Stimulated activated naive B cell treated with anti-CD40 and anti-IgM and Interleukin-4, amounts not matched to agents 10 μg/mL and 1 μg/mL and 100 μg/mL, for 72 hours (primary cell): ENCODE measurements around the gene ST3GAL5.

ENCODE experiments used
- ATAC-seq, 2 donors: fragments of 150-1000 bp; cut with Tn5 transposase; replicated peaks; 2 replicates each; pipeline ENCODE4 v1.10.0; 2021; ENCODE audit warnings: moderate library complexity in 1 of 2
- DNase-seq: peaks from one replicate; pipeline ENCODE4 v3.0.0; 2021
- H3K27ac Mint-ChIP-seq: one replicate; pipeline ENCODE4 v1.8.0; 2022; ENCODE audit warnings: mild to moderate bottlenecking, mixed read lengths
- H3K27me3 Mint-ChIP-seq, 2 donors: one replicate each; pipeline ENCODE4 v1.8.0; 2022; ENCODE audit warnings: mixed read lengths in 2 of 2
- H3K36me3 Mint-ChIP-seq, 2 donors: one replicate each; pipeline ENCODE4 v1.8.0; 2022; ENCODE audit warnings: mixed read lengths in 2 of 2, mild to moderate bottlenecking in 1 of 2
- H3K4me1 Mint-ChIP-seq, 2 donors: one replicate each; pipeline ENCODE4 v1.8.0; 2022; ENCODE audit warnings: mixed read lengths in 2 of 2, mild to moderate bottlenecking in 1 of 2
- H3K4me3 Mint-ChIP-seq, 2 donors: one replicate each; pipeline ENCODE4 v1.8.0; 2022; ENCODE audit warnings: mild to moderate bottlenecking in 2 of 2, mixed read lengths in 2 of 2, moderate library complexity in 1 of 2
- H3K9me3 Mint-ChIP-seq, 2 donors: one replicate each; pipeline ENCODE4 v1.8.0; 2022; ENCODE audit warnings: mixed read lengths in 2 of 2, mild to moderate bottlenecking in 1 of 2

Gene ST3GAL5

DNA sequence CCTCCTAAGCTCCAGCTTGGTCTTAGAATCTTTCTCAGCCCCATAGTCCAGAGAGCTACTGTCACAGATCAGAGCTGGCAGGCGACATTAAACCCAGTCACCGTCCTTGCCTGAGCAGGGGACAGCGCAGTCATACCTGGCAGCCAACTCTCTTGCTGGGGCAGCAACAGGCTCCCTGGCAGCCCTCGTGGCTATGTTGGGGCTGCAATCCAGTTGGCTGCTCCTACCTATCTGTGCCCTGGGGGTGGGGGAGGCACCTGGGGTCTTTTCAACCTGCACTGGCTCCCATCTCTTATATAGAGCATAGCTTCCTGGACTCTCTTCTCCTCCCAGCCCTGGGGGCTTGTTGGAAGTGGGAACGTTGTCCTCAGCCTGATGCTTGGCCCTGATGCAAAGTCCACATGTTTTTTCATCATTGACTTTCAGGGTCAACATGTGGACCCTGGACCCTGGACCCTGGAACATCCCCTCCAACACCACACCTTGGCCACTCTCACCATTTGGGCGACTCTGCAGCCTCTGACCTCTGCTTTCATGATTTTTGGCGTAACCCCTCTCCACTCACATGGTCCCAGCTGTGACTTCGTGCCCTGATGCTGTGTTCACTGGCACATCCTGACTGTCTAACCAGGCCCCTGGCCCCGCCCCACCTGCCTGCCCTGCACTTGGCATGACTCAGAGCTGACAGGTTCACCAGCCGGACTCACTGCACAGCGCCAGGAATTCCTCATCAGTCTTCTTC, 89.4 kb downstream of the ST3GAL5 start:
- no peak for ATAC-seq
- no peaks in the 10 kb centered on the region for H3K36me3 Mint-ChIP-seq

DNA sequence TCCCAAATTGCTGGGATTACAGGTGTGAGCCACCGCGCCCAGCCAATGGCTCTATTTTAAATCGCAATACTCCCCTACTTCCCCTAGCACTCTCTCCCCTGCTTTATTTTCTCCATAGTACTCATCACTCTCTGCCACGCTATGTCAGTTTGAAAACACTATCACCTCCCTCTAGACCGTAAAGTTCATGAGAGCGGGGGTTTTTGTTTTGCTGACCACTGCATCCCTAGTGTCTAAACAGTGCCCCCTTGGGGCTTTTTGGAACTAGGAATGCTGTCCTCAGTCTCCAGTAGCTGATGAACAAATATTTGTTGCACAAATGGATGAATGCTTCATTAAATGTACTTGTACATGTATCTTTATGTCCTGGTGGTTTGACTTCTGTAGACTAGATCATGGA, 90.9 kb downstream of the ST3GAL5 start:
- Mint-ChIP-seq H3K9me3 (peaks cover 5 to 7% of the 10 kb centered on the region in 2 donors), H3K27ac (no peak overlapping the region), H3K4me1 (no peaks in the 10 kb centered on the region), H3K36me3 (no peaks in the 10 kb centered on the region), H3K4me3 (no peak overlapping the region), H3K27me3 (peaks cover 26 to 41% of the 10 kb centered on the region in 2 donors)
- DNase-seq (no peak), ATAC-seq (no peak)

More for the DNA sequence above, 89.4 kb downstream of the ST3GAL5 start:
- Mint-ChIP-seq H3K4me1 (peaks cover under 1% of the 10 kb centered on the region in 2 donors), H3K27me3 (peaks cover 35 to 41% of the 10 kb centered on the region in 2 donors), H3K9me3 (peaks cover 5 to 7% of the 10 kb centered on the region in 2 donors), H3K4me3 (no peak overlapping the region), H3K27ac (no peak overlapping the region)
- DNase-seq, result no peak

DNA sequence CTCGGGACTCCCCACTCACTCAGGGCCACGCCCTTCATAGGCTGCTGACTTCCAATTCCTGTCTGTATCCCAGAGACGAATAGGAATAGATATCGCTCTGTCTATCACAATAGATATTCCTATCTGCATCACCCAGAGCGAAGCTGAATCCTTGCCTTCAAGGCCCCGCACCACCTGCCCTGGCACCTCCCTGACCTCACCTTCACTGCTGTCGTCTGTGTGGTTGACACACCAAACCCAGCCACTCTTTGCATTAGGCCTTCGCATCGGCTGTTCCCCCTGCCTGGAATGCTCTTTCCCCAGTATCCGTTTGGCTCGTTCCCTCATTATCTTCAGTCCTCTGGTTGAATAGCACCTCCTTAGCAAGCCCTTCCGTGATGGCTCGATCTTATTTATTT, 91.5 kb downstream of the ST3GAL5 start:
- Mint-ChIP-seq H3K27me3 (peaks cover 26 to 44% of the 10 kb centered on the region in 2 donors), H3K9me3 (peaks cover 5 to 7% of the 10 kb centered on the region in 2 donors), H3K36me3 (no peaks in the 10 kb centered on the region), H3K4me3 (no peak overlapping the region), H3K4me1 (no peaks in the 10 kb centered on the region), H3K27ac (no peak overlapping the region)
- no peak for ATAC-seq
- no peak for DNase-seq

DNA sequence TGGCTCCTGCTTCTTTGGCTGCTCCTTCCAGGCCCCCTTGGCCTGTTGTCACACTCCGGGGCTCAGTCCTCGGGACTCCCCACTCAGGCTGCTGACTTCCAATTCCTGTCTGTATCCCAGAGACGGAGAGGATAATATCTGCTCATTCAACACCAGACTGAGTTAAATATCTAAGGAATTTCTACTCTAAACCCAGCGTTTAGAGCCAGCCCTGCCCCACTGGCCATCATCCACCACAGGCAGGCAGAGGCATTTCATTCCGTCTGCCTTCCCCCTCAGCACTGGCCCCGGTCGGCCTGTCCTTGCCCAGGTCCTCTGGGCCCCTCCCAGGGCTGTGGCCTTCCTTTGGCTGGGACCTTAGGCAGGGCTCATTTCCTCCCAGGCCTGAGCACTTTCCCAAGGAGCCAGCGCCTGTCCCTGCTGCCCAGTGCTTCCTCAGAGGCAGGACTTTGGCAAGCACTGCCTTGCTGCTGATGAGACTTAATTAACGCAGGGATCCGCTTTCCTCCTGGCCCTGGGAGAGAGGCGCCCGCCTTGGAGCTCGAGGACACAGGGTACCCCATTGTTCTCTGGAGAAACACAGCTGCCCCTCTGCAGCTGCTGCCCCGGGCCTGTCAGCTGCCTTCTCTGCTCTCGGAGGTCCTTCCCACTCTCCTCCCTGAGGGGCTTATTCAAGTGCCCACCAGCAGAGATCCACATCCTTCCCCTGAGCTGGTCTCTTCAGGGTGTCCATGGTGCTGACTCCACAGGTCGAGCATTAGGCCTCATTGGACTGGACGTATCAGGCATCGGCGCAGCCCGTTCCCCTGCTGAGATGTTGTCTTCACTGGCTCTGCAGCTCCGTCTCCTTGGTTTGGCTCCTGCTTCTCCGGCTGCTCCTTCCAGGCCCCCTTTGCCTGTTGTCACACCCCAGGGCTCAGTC, 92.2 kb downstream of the ST3GAL5 start:
- H3K4me3 Mint-ChIP-seq, result no peak overlapping the region
- ATAC-seq (no peak), DNase-seq (no peak)
- peaks cover 5% of the 10 kb centered on the region in 2 donors for H3K9me3 Mint-ChIP-seq
- no peak overlapping the region for H3K27ac Mint-ChIP-seq
- no peaks in the 10 kb centered on the region for H3K4me1 Mint-ChIP-seq
- H3K27me3 Mint-ChIP-seq, result peaks cover 26 to 42% of the 10 kb centered on the region in 2 donors
- H3K36me3 Mint-ChIP-seq, result no peaks in the 10 kb centered on the region

DNA sequence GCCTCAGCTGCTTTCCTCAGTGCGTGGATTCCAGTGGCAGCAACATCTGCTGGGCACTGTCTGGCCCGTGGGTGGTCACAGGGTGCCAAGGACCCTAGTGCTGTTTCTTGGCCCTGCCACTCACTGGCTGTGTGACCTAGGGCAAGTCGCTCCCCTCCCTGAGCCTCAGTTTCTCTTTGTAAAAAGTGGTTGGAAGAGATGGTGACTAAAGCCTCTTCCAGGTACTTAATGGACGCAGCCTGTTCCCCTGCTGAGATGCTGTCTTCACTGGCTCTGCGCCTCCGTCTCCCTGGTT, 92.8 kb downstream of the ST3GAL5 start:
- H3K27ac Mint-ChIP-seq, result no peak overlapping the region
- no peaks in the 10 kb centered on the region for H3K4me1 Mint-ChIP-seq
- ATAC-seq (no peak), DNase-seq (no peak)
- H3K9me3 Mint-ChIP-seq, result peaks cover 5% of the 10 kb centered on the region in 2 donors
- no peaks in the 10 kb centered on the region for H3K36me3 Mint-ChIP-seq
- H3K4me3 Mint-ChIP-seq, result no peak overlapping the region
- H3K27me3 Mint-ChIP-seq, result peaks cover 24 to 42% of the 10 kb centered on the region in 2 donors

DNA sequence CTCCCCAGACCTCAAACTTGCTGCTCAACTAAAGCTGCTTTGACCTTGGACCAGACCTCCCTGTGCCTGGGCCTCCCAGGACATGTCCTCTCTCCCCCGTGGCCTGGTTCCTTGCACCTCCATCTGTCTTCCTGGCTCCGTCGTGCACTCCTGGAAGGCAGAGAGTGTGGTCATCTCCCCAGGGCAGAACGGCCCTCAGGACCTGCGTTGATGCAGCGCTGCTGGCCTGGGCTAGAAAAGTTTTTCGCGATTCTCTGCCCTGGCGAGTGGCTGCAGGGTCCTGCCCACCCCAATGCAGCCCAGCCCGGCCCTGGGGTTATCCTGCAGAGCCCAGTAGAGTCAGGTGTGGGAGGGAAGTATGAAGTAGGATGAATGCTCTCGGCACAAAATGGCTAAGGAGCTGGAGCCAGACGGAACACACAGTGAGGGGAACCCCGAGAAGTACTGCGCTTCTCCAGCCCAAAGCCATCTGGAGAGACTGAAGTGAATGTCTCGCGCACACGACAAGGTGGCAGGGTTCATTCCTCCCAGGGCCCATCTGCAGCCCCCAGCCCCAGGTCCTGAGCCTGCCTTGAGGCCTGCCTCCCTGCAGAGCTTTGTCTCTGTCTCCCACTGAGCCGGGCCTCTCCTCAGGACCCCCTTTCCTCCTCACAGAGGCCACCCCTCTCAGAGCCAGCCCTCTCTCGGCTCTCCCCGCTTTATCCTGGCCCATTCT, 93.3 kb downstream of the ST3GAL5 start:
- H3K4me1 Mint-ChIP-seq, result no peaks in the 10 kb centered on the region
- no peak overlapping the region for H3K4me3 Mint-ChIP-seq
- H3K36me3 Mint-ChIP-seq, result no peaks in the 10 kb centered on the region
- H3K9me3 Mint-ChIP-seq, result peaks cover under 1 to 1% of the 10 kb centered on the region in 2 donors
- peaks cover 19 to 40% of the 10 kb centered on the region in 2 donors for H3K27me3 Mint-ChIP-seq
- no peak overlapping the region for H3K27ac Mint-ChIP-seq
- no peak for DNase-seq
- no peak for ATAC-seq

DNA sequence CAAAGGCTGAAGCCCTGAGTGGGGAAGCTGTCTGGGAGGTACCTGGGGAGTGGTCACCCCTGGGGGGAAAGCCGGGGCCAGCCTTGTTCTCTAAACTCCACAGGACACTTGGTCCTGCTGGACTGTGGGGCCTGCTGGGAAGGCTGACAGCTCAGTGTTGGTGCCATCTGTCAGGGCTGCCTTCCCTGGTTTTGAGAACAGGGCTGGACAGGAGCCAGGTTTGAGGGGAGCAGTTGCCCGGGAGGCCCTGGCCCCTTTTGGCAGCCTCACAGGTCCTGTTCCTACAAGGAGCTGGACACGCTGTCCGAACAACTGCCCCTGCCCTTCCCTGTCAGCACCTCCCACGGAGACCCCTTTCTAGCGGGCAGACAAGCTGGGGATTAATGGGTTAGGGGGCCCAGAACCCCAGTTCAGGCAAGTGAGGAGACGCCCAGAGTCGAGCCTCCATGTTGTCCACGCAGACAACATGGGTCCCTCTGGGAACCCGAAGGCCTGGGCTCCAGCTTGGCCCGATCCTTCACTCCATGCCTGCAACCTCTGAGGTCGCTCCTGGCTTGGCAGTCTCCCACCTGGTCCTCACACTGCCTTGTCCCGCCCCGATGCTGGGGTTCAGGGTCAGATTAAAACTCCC, 94.2 kb downstream of the ST3GAL5 start:
- Mint-ChIP-seq H3K36me3 (no peaks in the 10 kb centered on the region), H3K9me3 (no peaks in the 10 kb centered on the region), H3K4me3 (no peak overlapping the region), H3K4me1 (no peaks in the 10 kb centered on the region), H3K27me3 (peaks cover 20 to 39% of the 10 kb centered on the region in 2 donors), H3K27ac (no peak overlapping the region)
- no peak for ATAC-seq
- DNase-seq, result no peak

DNA sequence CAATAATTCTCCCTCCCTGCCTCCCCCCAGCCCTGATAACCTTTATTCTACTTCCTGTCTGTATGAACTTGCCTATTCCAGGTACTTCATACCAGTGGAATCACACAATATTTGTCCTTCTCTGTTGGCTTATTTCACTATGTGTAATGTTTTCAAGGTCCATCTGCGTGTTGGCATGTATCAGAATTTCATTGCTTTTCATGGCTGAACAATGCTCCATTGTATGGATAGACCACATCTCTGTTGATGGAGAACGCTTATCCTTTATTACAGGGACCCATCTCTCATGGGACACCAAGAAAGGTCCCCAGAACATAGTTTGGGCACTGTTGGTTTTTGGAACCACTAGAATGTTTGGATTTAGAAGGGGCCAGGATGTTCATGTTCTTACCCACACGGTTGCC, 94.8 kb downstream of the ST3GAL5 start:
- ATAC-seq, result no peak
- H3K4me1 Mint-ChIP-seq, result no peaks in the 10 kb centered on the region
- DNase-seq, result no peak
- no peaks in the 10 kb centered on the region for H3K9me3 Mint-ChIP-seq
- H3K27ac Mint-ChIP-seq, result no peak overlapping the region
- no peak overlapping the region for H3K4me3 Mint-ChIP-seq
- no peaks in the 10 kb centered on the region for H3K36me3 Mint-ChIP-seq
- peaks cover 18 to 35% of the 10 kb centered on the region in 2 donors for H3K27me3 Mint-ChIP-seq

DNA sequence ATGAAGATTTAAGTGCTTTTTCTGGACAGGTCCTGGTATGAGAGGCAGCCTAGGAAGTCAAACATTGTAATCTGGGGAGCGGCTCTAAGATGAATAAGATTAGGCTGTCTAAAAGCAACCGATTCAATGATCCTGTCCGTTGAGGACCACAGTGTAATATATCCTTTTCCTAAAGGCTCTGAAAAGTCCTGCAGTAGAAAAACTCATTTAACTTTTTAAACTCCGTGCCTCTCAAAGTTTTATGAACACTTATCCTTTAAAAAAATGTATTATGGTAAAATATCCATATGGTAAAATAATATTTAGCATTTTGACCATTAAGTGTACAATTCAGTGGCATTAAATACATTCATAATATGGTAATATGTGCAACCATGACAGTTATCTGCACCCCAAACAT, 95.2 kb downstream of the ST3GAL5 start:
- no peaks in the 10 kb centered on the region for H3K4me1 Mint-ChIP-seq
- H3K36me3 Mint-ChIP-seq, result no peaks in the 10 kb centered on the region
- H3K27me3 Mint-ChIP-seq, result peaks cover 18 to 35% of the 10 kb centered on the region in 2 donors
- H3K4me3 Mint-ChIP-seq, result no peak overlapping the region
- no peaks in the 10 kb centered on the region for H3K9me3 Mint-ChIP-seq
- ATAC-seq (no peak), DNase-seq (no peak)
- no peak overlapping the region for H3K27ac Mint-ChIP-seq

DNA sequence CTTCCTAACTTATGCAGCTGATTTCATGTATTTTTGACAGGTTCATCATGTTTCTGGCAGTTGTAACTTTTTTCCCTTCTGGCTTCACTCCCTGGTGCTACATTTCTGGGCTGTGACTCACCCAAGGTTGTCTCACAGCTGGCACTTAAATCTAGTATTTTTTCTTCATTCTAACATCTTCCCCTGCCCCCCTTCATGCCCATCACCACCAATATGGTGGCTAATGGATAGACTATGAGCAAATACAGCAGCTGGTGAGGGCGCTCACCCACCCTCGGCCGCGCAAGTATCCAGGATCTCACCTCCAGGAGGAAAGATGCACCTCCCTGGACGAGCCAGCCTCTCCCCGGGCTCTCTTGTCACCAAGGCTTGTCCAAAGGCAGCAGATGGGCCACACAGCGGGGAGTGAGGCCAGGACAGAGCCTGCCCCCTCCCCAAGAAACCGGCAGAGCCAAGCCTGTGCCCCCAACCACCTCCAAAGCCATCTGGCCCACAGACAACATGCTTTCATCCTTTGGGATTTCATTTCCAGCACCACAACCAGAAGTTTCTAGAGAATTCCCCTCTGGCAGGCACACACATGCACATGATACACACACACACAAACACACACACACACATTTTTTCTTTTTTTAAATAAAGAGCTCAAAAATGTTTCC, 95.9 kb downstream of the ST3GAL5 start:
- Mint-ChIP-seq H3K27me3 (peaks cover 18 to 32% of the 10 kb centered on the region in 2 donors), H3K4me3 (no peak overlapping the region), H3K27ac (no peak overlapping the region), H3K9me3 (no peaks in the 10 kb centered on the region), H3K36me3 (no peaks in the 10 kb centered on the region), H3K4me1 (no peaks in the 10 kb centered on the region)
- ATAC-seq (no peak), DNase-seq (no peak)

DNA sequence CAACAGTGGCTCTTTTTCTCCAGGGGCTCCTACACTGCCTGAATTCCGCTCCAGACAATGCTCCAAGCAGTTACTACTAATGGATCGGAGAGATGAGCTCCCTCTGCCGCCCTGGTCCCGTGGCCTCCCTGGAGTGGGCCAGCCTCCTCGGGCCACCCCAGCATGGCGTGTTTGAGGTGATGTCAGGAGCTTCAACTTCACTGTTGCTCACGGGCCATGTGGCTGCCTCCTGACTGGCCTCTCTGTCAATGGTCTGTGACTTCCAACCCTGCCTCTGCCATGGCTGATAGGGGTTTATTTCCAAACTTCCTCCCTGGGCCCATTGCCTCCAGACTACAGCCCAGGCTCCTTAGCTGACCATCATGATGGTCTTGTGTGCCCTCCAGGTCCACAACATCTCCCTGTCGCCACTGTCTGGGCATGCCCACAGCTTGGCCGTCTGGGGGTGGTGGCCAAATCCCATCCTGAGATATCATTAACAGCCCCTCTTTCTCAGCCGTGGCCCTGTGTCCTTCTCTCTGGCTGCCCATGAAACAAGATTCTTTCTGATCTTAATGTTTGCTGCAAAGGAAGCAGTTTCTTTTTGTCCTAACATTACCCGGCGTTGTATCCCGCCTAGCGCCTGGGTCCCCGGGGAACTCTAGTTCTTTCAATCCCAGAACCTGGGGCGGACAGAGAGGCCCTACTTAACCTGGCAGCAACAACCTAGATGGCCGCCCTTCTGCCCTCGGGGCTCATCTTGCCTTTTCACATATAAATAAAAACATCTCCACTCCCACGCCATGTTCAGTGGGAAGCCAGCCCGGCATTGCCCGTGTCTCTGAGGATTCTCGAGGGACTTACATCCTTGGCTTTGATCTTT, 96.9 kb downstream of the ST3GAL5 start:
- no peak overlapping the region for H3K27ac Mint-ChIP-seq
- H3K27me3 Mint-ChIP-seq, result peaks cover 13 to 23% of the 10 kb centered on the region in 2 donors
- no peak for DNase-seq
- H3K4me1 Mint-ChIP-seq, result no peaks in the 10 kb centered on the region
- no peaks in the 10 kb centered on the region for H3K36me3 Mint-ChIP-seq
- H3K9me3 Mint-ChIP-seq, result no peaks in the 10 kb centered on the region
- ATAC-seq, result no peak
- H3K4me3 Mint-ChIP-seq, result no peak overlapping the region

DNA sequence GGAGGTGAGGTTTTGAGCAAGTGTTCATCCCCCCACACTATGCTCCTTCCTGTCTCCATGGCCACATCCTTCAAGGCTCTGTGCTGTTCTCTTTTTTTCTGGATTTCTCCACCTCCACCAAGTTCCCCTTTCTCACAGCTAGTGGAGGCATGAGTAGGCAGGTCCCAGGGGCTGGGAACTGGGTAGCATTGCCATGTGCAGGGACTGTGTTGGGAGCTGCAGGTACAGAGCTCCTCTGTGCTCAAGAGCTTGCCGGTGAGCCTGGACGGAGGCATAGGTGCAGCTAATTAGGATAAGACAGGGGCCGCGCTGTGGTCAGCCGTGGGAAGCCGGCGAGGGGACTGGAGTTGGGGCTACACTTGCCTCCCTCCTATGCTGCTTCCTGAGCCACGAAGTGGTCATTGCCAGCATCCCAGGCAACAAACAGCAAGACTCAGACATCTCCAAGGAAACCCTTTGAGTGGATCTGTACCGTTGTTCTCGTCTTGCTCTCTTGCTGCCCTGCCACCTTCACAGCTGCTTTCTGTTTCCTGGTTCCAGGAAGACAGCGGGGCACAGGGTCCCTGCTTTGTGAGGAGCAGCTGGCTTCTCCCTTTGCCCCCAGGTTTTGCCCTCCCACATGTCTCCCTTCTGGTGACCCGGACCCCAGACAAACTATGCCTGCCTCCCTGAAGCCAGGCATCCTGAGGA, 98.1 kb downstream of the ST3GAL5 start:
- no peaks in the 10 kb centered on the region for H3K36me3 Mint-ChIP-seq
- peaks cover 15 to 21% of the 10 kb centered on the region in 2 donors for H3K27me3 Mint-ChIP-seq
- no peak for ATAC-seq
- no peaks in the 10 kb centered on the region for H3K9me3 Mint-ChIP-seq
- no peak overlapping the region for H3K27ac Mint-ChIP-seq
- H3K4me3 Mint-ChIP-seq, result no peak overlapping the region
- DNase-seq, result no peak
- H3K4me1 Mint-ChIP-seq, result peaks cover 3 to 5% of the 10 kb centered on the region in 2 donors
